HG02870 (cell line): Measurements from ENCODE around the gene TGFBR3.

Experiments
- ATAC-seq: cut with Tn5 transposase; IDR thresholded peaks from one replicate; pipeline ENCODE4 v1.9.1; 2021; ENCODE audit warnings: mild to moderate bottlenecking, moderate library complexity; ENCODE audit not compliant: unreplicated experiment

Gene TGFBR3

DNA sequence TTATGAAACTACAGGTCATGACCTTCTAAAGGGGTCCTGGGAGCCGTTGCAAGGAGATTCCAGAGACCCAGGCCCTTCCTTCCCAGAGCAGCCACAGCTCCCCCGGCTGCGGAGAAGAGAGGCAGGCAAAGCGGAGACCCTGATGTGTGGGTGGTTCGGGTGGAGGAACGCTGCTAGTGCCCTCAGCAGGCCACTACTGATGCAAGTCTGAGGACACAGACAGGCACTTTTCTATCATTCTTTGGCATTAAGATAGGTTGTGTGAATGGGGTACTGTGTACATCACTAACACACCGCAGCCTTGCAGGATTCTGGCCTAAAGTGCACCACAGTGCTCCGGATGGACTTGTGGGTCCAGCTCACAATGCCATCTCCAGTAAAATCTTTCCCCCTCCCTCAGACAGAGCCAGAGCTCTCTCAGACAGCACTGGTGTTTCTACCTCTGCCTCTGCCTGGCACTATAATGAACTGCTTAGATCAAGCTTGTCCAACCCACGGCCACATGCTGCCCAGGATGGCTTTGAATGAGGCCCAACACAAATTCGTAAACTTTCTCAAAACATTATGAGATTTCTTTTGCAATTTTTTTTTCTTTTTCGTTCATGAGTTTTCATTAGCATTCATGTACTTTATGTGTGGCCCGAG, 121.4 kb downstream of the TGFBR3 start:
- no peak for ATAC-seq

DNA sequence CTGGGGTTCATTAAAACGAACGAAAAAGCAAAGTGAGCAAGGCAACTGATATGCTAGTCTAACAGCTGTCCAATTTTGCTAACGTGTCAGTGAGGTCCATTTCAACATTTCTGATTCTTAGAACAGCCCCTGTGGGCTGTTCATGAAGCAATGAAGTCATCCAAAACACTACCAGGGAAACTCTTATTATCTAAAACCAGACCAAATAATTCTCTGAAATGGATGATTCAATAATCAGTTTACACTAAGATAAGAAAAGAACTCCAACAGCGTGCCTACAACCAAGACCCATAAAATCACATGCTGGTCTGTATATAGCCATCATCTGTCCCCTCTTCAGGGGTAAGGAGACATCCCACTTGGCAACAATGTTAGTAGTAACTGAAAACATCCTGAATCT, 122.7 kb downstream of the TGFBR3 start:
- no peak for ATAC-seq

DNA sequence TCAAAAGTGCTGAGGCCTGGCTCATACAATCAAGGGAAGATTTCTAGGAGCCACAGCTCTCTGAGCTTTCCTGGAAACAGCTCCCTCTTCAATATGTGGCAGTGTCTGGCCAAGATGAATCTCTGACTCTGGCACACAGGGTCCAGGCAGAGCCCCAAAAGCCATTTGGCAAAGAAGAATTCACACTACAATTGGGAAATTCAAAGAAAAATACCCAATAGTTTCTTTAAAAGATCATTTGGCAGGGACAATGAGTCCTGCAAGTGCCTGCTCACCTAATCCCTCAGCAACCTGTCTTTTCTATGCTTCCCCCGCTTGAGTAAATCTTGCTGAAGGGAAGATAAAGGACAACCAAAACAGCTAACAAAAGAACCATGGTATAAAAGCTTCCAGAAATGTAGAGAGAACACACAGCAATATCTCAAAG, 124.6 kb downstream of the TGFBR3 start:
- ATAC-seq = no peak

DNA sequence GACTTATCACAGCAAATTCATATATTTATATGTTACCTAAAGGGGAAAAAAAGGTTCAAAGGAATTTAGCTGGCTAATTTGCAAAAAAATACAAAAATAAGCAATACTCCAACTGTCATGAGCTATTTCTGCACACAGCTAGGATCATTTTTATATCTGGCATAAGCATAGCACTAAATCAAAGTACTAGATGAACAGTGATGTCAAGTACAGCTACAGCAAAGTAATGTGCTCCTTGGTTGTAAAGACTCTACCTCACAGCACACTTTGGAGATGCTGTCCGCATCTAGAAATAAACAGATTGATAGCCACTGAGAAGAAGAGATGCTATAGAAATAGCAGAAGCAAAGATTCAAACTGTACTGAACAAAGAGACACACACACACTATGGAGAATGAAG, 125.4 kb downstream of the TGFBR3 start:
- ATAC-seq = no peak

DNA sequence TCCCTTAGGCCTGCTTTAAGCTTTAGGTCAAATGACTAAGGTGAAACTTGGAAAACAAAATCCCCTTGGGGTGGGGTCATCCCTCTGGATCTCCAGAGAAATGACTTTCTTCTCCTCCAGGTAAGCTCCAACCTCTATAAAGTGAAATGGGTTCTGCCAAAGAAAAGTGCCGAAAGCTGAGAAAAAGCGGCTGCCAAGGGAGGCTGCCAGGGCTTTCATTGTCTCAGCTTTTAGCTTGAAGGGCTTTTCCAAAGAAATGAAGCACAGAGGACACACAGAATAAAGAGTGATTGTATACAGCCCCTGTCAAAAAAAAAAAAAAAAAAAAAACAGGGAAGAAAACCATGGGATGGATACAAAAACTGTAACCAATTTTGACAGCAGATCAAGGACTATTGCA, 126.9 kb downstream of the TGFBR3 start:
- no peak for ATAC-seq

DNA sequence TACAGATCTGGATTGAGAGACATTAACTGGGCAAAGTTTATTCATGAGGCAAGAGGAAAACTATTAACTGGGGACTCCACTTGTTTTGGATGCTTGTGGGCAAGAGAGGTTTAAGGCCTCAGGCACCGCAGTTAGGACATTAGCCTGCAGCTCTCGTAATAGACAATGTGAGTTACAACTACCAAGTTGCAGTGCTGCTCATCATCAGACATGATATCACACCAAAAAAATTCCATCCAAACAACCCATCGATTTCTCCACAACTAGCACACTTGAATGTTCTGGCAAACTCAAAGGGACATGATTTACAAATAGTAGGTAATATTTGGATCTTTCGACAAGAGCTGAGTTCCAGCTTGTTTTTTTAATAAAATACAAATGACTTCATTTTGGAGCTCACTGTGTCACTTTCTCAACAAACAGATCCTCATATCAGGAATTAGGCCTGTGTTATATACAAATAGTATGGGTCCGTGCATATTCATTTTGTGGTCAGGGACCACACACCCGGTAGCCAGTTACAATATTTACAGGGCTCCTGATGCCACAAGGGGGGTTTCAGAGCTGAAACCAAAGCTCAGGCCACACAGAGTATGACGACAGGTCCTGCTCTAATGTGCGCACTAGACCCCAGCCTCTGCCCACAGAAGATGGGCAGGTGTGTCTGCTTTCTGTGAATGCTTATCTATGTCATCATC, 128.0 kb downstream of the TGFBR3 start:
- ATAC-seq = no peak

DNA sequence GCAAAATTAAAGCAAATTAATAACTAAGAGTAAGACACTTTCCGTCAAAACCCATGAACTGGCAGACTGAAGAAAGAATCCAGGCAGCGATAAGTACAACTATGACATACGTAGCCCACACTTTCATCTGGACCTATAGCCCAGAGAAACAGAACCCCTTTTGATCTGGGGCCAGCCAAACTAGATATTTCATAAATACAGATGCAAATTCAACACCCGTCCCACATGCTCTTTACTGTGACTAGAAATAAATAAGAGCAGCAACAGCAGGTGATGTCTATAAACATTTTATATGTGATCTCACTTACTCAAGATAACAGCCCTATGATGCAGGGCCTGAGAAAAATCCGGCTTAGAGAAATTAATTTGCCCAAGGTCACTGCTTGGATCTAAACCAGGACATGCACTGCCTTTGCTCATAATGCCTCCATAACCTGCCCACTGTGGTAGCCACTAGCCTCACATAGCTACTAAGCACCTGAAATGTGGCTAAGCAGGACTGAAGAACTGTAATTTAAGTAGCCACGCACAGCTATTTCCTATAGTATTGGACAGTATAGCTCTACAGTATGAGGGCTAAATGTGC, 130.2 kb downstream of the TGFBR3 start:
- no peak for ATAC-seq

DNA sequence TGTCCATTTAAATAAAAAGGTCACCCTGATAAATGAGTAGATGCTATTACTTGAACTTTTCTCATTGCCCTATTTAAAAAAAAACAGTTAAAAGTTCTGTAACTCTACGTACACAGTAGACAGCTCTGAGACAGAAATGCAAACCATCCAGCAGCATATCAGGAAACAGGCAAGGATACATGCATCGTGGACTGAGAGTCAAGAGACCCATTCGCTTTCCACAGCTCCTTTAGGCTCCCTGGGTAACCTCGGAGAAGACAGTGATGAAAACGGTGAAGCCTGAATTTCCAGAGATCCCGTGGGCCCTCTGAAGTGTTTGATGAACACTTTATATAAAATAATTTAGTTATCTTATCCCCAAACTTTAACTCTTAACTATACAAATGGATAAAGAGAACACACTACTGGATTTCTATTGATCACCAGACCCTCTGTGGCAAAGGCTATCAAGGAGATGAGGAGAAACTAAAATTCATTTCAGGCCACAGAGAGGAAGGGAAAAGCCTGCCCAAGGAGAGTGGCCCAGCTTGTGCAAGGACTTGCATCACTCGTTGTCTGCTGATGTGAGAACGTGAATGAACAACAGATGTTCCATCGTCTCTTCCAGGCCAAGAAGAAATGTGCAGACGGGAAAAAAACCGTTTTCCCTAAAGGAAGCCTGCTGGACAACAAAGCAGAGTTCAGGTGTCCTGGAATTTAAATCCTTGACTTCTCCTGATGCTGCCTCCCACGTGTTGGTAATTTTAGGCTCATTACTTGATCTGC, 131.0 kb downstream of the TGFBR3 start:
- ATAC-seq = no peak

DNA sequence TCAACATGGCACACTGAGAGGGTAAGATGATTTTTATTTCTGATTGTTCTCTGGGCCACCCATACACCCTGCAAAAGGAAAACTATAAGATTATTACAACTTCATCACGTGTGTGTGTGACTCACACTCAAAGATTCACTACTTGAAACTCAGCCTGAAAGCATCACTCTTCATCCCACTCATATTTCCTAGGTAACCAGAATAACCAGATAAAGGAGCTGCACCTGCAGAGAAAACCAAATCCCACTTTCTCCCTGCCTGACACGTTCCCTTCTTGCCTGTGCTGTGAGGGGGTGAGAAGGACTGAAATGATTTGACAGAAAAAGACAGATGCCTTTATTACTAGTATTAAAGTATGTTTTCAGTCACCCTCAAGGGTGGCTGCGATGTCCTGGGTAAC, 131.6 kb downstream of the TGFBR3 start:
- peak; percentile 53 for ATAC-seq

DNA sequence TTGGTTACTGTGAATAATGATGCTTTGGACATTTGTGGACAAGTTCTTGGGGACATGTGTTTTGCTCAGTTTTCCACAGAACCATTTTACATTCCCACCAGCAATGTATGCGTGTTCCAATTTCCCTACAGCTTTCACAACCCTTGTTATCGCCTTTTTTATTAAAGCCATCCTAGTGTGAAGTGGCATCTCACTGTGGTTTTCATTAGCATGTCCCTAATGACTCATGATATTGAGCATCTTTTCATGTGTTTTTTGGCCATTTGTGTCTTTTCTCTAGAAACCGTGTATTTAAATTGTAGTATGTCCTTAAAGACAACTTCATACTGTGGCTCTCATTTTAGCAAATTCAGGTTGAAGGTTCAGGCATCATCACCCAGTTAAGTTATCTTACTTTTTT, 132.1 kb downstream of the TGFBR3 start:
- peak; percentile 1 for ATAC-seq

DNA sequence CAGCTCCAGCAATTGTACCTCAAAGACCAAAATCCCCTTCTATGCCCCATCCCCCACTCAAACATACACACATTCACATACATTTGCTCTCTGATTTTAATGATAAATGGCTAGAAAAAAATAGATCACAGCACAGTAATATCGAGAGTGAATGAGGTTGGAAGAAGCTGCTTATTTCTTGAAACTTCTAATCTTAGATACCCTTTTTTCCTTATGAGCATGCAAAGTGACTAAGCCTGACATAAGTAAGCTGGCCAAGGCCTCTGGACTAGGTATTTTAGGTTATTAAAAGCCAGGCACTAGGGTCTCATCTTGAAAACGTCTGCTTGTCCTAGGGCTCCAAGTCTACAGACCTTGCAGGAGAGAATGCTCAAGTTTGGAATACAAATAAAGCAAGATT, 133.6 kb downstream of the TGFBR3 start:
- ATAC-seq = peak; percentile 57

DNA sequence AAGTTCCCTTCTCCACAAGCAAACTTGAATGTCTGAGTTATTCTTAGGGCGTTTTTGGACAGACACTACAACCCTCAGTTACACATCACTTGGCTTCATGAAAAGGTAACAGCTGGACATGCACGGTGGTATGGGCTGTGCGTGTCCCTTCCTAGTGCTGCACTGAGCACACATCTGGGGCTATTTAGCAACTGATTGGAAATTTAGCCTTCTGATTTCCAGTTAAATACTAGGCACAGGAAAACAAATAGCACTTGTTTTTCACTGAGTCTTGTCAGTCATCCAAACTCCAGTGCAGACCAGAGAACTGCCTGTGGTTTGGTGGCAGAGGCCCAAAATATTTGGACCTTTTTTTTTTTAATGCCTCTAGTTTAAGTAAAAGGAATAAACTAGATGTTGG, 134.7 kb downstream of the TGFBR3 start:
- no peak for ATAC-seq

DNA sequence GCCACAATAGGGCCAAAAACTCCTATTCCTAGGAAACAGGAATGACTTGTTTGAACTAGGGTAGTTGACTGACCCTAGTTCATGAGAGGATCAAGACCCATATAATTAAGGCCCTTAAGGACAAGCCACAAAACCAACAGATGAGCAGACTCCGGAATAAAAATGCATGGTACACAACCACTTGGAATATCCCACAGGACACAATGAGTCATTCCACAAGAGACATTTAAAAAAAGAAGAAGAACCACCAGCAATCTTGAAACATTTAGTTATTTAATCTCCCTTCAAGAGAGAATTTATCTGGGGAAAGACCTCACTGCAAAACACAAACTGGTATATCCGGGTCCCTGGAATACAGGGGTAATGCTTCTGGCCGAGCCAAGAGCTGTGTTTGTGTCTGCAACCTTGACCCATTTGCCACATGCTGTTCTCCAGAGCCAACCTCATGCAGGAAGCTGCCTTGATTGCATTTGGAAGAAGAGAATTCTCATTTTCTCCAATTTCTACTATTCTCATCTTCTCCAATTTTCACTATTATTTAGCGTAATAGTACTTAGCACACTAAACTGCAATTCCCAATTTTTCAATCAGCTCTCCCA, 135.5 kb downstream of the TGFBR3 start:
- no peak for ATAC-seq

DNA sequence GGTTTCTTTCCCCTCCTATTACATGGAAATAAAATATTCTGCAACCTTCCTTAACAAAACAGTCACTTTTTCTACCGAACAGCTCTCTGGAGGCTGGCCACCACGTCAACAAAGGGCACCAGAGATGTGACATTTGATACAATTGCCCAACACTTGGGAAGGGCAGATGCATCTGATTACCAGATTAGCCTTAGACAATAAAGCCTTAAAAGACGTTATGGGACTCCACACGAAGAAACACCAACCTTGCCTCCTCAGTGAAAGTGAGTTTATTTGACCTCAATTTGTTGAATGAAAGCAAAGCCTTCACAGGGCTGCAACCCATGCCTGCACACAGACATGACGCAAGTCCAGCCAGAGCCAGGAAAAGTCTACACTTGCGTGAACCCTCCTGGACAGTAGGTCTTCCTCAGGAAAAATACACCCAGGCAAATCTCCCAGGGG, 136.1 kb downstream of the TGFBR3 start:
- no peak for ATAC-seq

DNA sequence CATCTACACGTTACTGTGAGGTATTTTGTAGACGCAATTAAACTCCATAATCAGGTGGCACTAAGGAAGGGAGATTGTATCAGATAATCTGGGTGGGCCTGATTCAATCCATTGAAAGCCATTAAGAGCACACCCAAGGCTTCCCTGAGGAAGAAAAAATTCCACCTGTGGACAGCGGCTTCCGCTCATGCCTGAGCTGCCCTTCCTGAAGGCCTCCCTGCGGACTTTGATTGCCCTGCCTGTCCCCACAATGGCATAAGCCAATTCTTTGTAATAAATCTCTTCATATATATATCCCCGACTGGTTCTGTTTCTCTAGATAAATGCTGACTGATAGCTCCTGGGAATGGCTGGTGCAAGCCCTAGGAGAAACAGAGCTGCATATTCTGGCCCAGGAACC, 138.3 kb downstream of the TGFBR3 start:
- ATAC-seq = no peak

DNA sequence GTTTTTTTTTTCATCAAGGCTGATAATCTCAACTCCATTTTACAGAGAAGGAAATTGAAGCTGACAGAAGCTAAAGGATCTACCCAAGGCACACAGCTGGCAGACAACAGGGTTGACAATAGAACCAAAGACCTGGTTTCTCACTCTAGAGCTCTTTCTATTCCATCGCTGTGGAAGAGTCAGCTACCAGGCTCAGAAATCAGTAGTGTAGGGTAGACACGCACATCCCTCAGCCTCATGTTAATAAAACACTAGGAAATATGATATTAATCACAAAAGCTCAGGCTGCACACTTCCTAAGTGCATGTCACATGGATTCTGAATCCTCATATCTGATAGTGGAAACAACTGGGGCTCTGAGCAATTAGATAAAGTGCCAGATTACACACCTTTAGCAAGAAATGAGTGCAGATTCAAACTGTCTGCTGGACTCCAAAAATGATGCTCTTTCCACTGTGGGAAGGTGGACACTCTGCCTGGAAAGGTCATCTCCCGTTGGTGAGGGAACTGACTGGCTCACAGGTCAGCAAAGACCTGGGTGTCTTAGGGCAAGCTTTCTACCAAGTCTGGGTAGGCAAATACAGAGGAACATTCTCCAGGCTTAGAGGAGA, 139.1 kb downstream of the TGFBR3 start:
- ATAC-seq = no peak

DNA sequence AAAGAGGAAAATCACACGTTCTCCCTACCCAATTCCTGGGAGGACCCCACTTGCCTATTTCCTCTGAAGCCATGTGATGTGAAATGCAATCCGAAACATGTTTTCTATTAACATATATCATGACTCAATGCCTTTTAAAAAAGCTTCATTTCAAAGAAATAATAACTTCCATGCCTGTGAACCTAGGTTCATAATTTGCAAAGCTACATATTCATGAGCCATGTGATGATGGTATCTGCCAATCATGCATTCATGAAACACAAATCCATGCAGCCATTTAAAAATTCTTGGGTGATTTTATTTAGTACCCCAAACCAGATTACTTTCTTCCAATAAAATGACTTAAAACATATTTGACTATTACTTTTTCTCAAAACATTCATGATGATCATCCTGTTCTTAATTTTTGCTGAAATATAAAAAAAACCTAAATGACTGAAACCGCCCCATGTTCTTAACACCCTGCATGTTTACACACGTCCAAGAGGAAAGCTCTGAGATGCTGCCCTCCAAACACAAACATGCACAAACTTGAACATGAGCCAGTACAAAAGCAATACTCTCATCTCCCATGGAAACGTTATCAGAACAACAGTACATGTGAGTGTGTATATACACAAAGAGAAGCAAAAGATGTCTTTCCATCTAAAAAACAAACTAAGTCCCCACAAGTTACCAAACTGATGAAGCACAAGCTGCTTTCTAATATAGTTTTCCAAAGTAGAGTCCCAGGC, 140.1 kb downstream of the TGFBR3 start:
- no peak for ATAC-seq

DNA sequence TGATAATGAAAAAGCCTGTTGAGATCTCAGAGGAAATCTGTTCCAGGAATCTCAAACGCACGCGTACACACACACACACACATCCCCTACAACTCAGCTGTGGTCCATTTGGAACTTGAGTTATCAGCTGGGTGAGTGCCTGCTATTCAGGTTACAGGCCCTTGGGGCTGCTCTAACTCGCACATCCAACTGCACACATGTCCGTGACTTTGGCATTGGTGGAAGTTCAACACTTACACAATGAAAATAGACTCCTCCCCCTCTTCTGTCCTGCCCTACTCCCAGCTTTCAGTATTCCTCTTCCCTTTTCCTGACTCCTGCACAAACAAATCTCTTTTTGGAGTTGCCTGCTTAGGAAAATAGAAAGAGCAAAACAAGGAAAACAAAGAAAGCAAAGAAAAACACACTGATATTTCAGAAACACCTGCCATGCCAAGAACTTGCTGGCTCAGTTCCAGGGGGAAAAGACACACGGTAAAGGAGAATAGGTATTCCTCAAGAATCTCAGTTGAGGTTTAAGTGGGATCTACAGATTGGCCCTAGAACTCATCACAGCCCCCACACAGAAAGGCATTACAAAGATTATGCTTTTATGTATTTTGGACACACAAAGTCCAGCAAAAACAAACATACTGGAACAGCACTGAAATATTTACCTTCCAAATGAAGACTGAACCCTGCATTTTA, 140.9 kb downstream of the TGFBR3 start:
- ATAC-seq = no peak

DNA sequence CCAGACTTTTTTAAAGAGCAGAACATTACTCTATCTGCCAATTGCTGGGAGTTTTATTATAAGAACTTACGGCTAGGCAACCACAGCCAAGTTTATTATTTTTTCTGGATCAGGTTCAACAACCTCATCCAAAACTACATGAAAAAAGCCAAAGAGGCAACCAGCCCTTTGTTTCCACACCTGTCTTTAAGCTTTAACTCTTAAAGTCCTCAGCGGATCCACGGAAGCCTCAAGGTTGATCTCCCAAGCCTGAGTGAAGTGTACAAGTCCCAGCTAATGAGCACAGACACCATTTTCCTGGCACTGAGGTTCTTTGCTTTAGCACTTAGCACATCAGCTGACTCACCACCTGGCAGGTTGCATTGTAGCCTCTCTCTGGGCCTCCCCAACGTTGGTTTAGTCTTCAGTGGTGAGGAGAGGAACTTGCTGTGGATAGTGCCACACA, 143.1 kb downstream of the TGFBR3 start:
- no peak for ATAC-seq
